OCI-LY1 (cell line): Measurements from ENCODE around the gene XIAP.

Source experiments
- H2AFZ ChIP-seq: fragments of 200-600 bp; sonication (generic), shearing (Covaris generic); 2 replicates; pipeline ENCODE4 v1.6.0; 2014; ENCODE audit warnings: antibody characterized with exemption, mild to moderate bottlenecking, low read length
- H3F3A ChIP-seq: fragments of 200-600 bp; sonication (generic), shearing (Covaris generic); 2 replicates; pipeline ENCODE4 v1.6.0; 2014; ENCODE audit warnings: mild to moderate bottlenecking, antibody characterized with exemption, low read length, moderate library complexity; ENCODE audit not compliant: insufficient read depth
- H3K27ac ChIP-seq: fragments of 200-600 bp; sonication (generic); 2 replicates; pipeline ENCODE4 v1.5.1; 2014; ENCODE audit warnings: low read length, mixed run types, mild to moderate bottlenecking, low read depth; ENCODE audit not compliant: poor library complexity, severe bottlenecking
- H3K27me3 ChIP-seq: fragments of 200-600 bp; sonication (generic); 2 replicates; pipeline ENCODE4 v1.6.0; 2014; ENCODE audit warnings: antibody characterized with exemption, mild to moderate bottlenecking, low read length, moderate library complexity; ENCODE audit not compliant: insufficient read depth
- H3K36me3 ChIP-seq: fragments of 200-600 bp; sonication (generic); 2 replicates; pipeline ENCODE4 v1.6.1; 2014; ENCODE audit warnings: mild to moderate bottlenecking, antibody characterized with exemption, low read length, moderate library complexity, mixed read lengths; ENCODE audit not compliant: insufficient read depth
- H3K4me1 ChIP-seq: fragments of 200-600 bp; sonication (generic); 2 replicates; pipeline ENCODE4 v1.5.1; 2014; ENCODE audit warnings: mild to moderate bottlenecking, low read length, moderate library complexity; ENCODE audit not compliant: insufficient read depth, severe bottlenecking
- H3K4me2 ChIP-seq: fragments of 200-600 bp; sonication (generic), shearing (Covaris generic); 2 replicates; pipeline ENCODE4 v1.6.1; 2014; ENCODE audit warnings: low read length
- H3K4me3 ChIP-seq: fragments of 200-600 bp; sonication (generic); 2 replicates; pipeline ENCODE4 v1.5.1; 2014; ENCODE audit warnings: low read length, low read depth, mild to moderate bottlenecking, mixed read lengths; ENCODE audit not compliant: poor library complexity, severe bottlenecking
- H3K79me2 ChIP-seq: fragments of 200-600 bp; shearing (Covaris generic); 2 replicates; pipeline ENCODE4 v1.6.1; 2016; ENCODE audit warnings: mixed run types, low read length, mixed read lengths; ENCODE audit not compliant: insufficient read depth
- H3K9ac ChIP-seq: fragments of 200-600 bp; sonication (generic), shearing (Covaris generic); 2 replicates; pipeline ENCODE4 v1.6.1; 2014; ENCODE audit warnings: mild to moderate bottlenecking, low read length, mixed read lengths
- H3K9me2 ChIP-seq: fragments of 200-600 bp; sonication (generic), shearing (Covaris generic); 2 replicates; pipeline ENCODE4 v1.6.1; 2014; ENCODE audit warnings: low read depth, mild to moderate bottlenecking, low read length, mixed read lengths
- H3K9me3 ChIP-seq: fragments of 200-600 bp; shearing (Covaris generic); 2 replicates; pipeline ENCODE4 v1.6.1; 2014; ENCODE audit warnings: low read length, mixed read lengths
- H4K20me1 ChIP-seq: fragments of 200-600 bp; sonication (generic), shearing (Covaris generic); 2 replicates; pipeline ENCODE4 v1.6.0; 2016; ENCODE audit warnings: mild to moderate bottlenecking, low read length; ENCODE audit not compliant: insufficient read depth
- CTCF ChIP-seq: fragments of 200-600 bp; sonication (generic), shearing (Covaris generic); IDR thresholded peaks from 2 replicates; pipeline ENCODE4 v1.5.1; 2017; ENCODE audit warnings: mild to moderate bottlenecking, antibody characterized with exemption, low read length, moderate library complexity, mixed read lengths
- EZH2 ChIP-seq: fragments of 200-600 bp; sonication (generic), shearing (Covaris generic); IDR thresholded peaks from 2 replicates; pipeline ENCODE4 v1.8.0; 2017; ENCODE audit warnings: borderline replicate concordance, mixed run types, mild to moderate bottlenecking, antibody characterized with exemption, low read length, moderate library complexity, mixed read lengths

Gene XIAP

DNA sequence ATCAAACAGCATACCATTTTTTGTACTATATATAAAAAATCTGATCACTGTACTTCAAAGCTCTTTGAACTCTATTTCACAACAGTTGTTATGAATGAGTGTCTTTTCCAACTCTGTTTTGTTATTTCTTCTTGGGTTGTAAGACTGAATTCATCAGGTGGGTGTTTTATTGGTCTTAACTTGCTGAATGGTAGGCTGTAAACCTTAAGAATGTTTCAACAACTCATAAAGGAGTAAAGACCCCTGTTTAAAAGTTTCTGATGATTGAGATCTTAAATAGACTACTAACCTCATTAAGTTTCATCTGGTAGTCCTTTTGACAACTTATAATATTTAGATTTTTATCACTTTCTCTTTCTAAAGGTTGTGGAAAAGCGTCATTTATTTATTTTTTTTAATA is 83.2 kb downstream of the XIAP start:
- H2AFZ ChIP-seq = no peak overlapping the region
- no peaks in the 10 kb centered on the region for H3K79me2 ChIP-seq
- no peaks in the 10 kb centered on the region for H3K4me1 ChIP-seq
- H3K27ac ChIP-seq = no peak overlapping the region
- H3F3A ChIP-seq = no peaks in the 10 kb centered on the region
- H4K20me1 ChIP-seq = no peaks in the 10 kb centered on the region
- no peak overlapping the region for H3K9ac ChIP-seq
- TF ChIP-seq CTCF (no peak), EZH2 (no peak)
- no peak overlapping the region for H3K4me3 ChIP-seq
- H3K9me3 ChIP-seq = no peaks in the 10 kb centered on the region
- no peaks in the 10 kb centered on the region for H3K36me3 ChIP-seq
- no peak overlapping the region for H3K4me2 ChIP-seq
- no peaks in the 10 kb centered on the region for H3K27me3 ChIP-seq
- no peaks in the 10 kb centered on the region for H3K9me2 ChIP-seq

GRCh38 chrX:123943488-123943887 is 83.6 kb downstream of the XIAP start:
- H3K79me2 ChIP-seq = no peaks in the 10 kb centered on the region
- no peaks in the 10 kb centered on the region for H3K9me2 ChIP-seq
- no peak overlapping the region for H3K4me3 ChIP-seq
- no peaks in the 10 kb centered on the region for H3K9me3 ChIP-seq
- H3K27me3 ChIP-seq = no peaks in the 10 kb centered on the region
- H4K20me1 ChIP-seq = no peaks in the 10 kb centered on the region
- H3K4me2 ChIP-seq = no peak overlapping the region
- no peak for TF ChIP-seq CTCF
- no peak for TF ChIP-seq EZH2
- H3F3A ChIP-seq = no peaks in the 10 kb centered on the region
- no peaks in the 10 kb centered on the region for H3K36me3 ChIP-seq
- H3K27ac ChIP-seq = no peak overlapping the region
- no peaks in the 10 kb centered on the region for H3K4me1 ChIP-seq
- no peak overlapping the region for H3K9ac ChIP-seq
- no peak overlapping the region for H2AFZ ChIP-seq

- Histone ChIP-seq H3K4me2 (no peak overlapping the region), H3K27ac (no peak overlapping the region), H3K9me2 (no peaks in the 10 kb centered on the region), H3K79me2 (no peaks in the 10 kb centered on the region), H3K9me3 (no peaks in the 10 kb centered on the region), H3K4me3 (no peak overlapping the region), H2AFZ (no peak overlapping the region), H4K20me1 (no peaks in the 10 kb centered on the region), H3K9ac (no peak overlapping the region), H3K36me3 (no peaks in the 10 kb centered on the region), H3K27me3 (no peaks in the 10 kb centered on the region), H3F3A (no peaks in the 10 kb centered on the region), H3K4me1 (no peaks in the 10 kb centered on the region)
- TF ChIP-seq EZH2 (no peak), CTCF (no peak)
These were observed 90.0 kb downstream of the XIAP start for GRCh38 chrX:123949846-123950245.
